ENCODE results near the gene ICAM2. TPM values are rescaled to one million over a fixed set of nuclear protein-coding genes. Genes with fewer than 3 reads are reported as not detected.

The ICAM2 gene
- total and polyA plus RNA-seq, 2 experiments from 2014 or later, result 0.97 to 1.3 TPM

GRCh38 chr17:63986821-63987220 lies 33.6 kb downstream of the ICAM2 start:
- H3K9ac ChIP-seq, result no peak overlapping the region
- H3K9me3 ChIP-seq (ENCODE audit: low read depth), result no peaks in the 10 kb centered on the region
- peaks cover 13% of the 10 kb centered on the region for H3K4me1 ChIP-seq (ENCODE audit: insufficient read depth)
- H3K27ac ChIP-seq, result no peak overlapping the region
- H3F3A ChIP-seq (ENCODE audit: insufficient read depth), result no peaks in the 10 kb centered on the region
- H3K9me2 ChIP-seq (ENCODE audit: insufficient read depth), result no peaks in the 10 kb centered on the region
- H3K79me2 ChIP-seq (ENCODE audit: insufficient read depth), result no peaks in the 10 kb centered on the region
- no peak for DNase-seq
- TF ChIP-seq EZH2phosphoT487 (IDR thresholded peaks at IDR 0.05; ENCODE audit: insufficient read depth, low read depth) (no peak), EZH2 (IDR thresholded peaks at IDR 0.05; ENCODE audit: insufficient read depth, poor library complexity, severe bottlenecking) (no peak)
- no peak overlapping the region for H3K4me2 ChIP-seq (ENCODE audit: unreplicated experiment)
- in situ Hi-C loops (cut with MboI), result no loop called here
- no peaks in the 10 kb centered on the region for H4K20me1 ChIP-seq (ENCODE audit: insufficient read depth)
- H3K4me3 ChIP-seq, result no peak overlapping the region
- no peaks in the 10 kb centered on the region for H3K36me3 ChIP-seq (ENCODE audit: low read depth)
- WGBS, 2 experiments (ENCODE audit: low coverage in 1 of 2, low lambda C conversion rate in 2 of 2, missing lambda C conversion rate in 2 of 2), result 71 to 84% methylated on average over 3 of the region's 3 CpGs
- peaks cover 8% of the 10 kb centered on the region; the same call in 1 of the 2 replicates for H3K27me3 ChIP-seq (replicated peaks; ENCODE audit: insufficient read depth)
- H2AFZ ChIP-seq, result no peak overlapping the region

- no peak for TF ChIP-seq EZH2 (IDR thresholded peaks at IDR 0.05; ENCODE audit: insufficient read depth, poor library complexity, severe bottlenecking)
- no peaks in the 10 kb centered on the region for H3K9me3 ChIP-seq (ENCODE audit: low read depth)
- H3K9me2 ChIP-seq (ENCODE audit: insufficient read depth), result no peaks in the 10 kb centered on the region
- H3K4me3 ChIP-seq, result no peak overlapping the region
- 84 to 90% methylated on average over 13 of the region's 13 CpGs for WGBS, 2 experiments (ENCODE audit: low coverage in 1 of 2, low lambda C conversion rate in 2 of 2, missing lambda C conversion rate in 2 of 2)
- no peak overlapping the region for H3K9ac ChIP-seq
- in situ Hi-C loops (cut with MboI), result no loop called here
- peaks cover 16% of the 10 kb centered on the region for H3K4me1 ChIP-seq (ENCODE audit: insufficient read depth)
- H4K20me1 ChIP-seq (ENCODE audit: insufficient read depth), result no peaks in the 10 kb centered on the region
- H3K79me2 ChIP-seq (ENCODE audit: insufficient read depth), result no peaks in the 10 kb centered on the region
- no peaks in the 10 kb centered on the region for H3K27me3 ChIP-seq (replicated peaks; ENCODE audit: insufficient read depth)
- no peaks in the 10 kb centered on the region for H3F3A ChIP-seq (ENCODE audit: insufficient read depth)
- DNase-seq, result no peak
- no peak overlapping the region for H2AFZ ChIP-seq
- no peak overlapping the region for H3K27ac ChIP-seq
- no peaks in the 10 kb centered on the region for H3K36me3 ChIP-seq (ENCODE audit: low read depth)
- no peak overlapping the region for H3K4me2 ChIP-seq (ENCODE audit: unreplicated experiment)
Observed at GRCh38 chr17:63985387-63986140, 34.9 kb downstream of the ICAM2 start.

GRCh38 chr17:63984651-63985386 lies 35.6 kb downstream of the ICAM2 start:
- DNase-seq, result peak; percentile 91
- Histone ChIP-seq H3F3A (ENCODE audit: insufficient read depth) (no peaks in the 10 kb centered on the region), H3K4me2 (ENCODE audit: unreplicated experiment) (no peak overlapping the region), H3K9me2 (ENCODE audit: insufficient read depth) (no peaks in the 10 kb centered on the region), H3K36me3 (ENCODE audit: low read depth) (no peaks in the 10 kb centered on the region), H3K79me2 (ENCODE audit: insufficient read depth) (no peaks in the 10 kb centered on the region), H3K4me3 (no peak overlapping the region), H3K9ac (no peak overlapping the region), H3K27ac (no peak overlapping the region), H3K4me1 (ENCODE audit: insufficient read depth) (peaks cover 22% of the 10 kb centered on the region), H3K9me3 (ENCODE audit: low read depth) (no peaks in the 10 kb centered on the region), H3K27me3 (replicated peaks; ENCODE audit: insufficient read depth) (no peaks in the 10 kb centered on the region), H4K20me1 (ENCODE audit: insufficient read depth) (no peaks in the 10 kb centered on the region), H2AFZ (0 out of 2 replicates have a peak overlapping the region, but pooled peaks have one; percentile 34)
- TF ChIP-seq EZH2 (IDR thresholded peaks at IDR 0.05; ENCODE audit: insufficient read depth, poor library complexity, severe bottlenecking) (no peak), EZH2phosphoT487 (IDR thresholded peaks at IDR 0.05; ENCODE audit: insufficient read depth, low read depth) (no peak)
- WGBS, 2 experiments (ENCODE audit: low coverage in 1 of 2, low lambda C conversion rate in 2 of 2, missing lambda C conversion rate in 2 of 2), result 25% methylated on average over 16 of the region's 16 CpGs
- in situ Hi-C loops (cut with MboI), result no loop called here

GRCh38 chr17:63984236-63984635 lies 36.2 kb downstream of the ICAM2 start:
- Histone ChIP-seq H3K4me2 (ENCODE audit: unreplicated experiment) (no peak overlapping the region), H3K9ac (no peak overlapping the region), H3K4me3 (no peak overlapping the region), H3K27me3 (replicated peaks; ENCODE audit: insufficient read depth) (no peaks in the 10 kb centered on the region), H3F3A (ENCODE audit: insufficient read depth) (no peaks in the 10 kb centered on the region), H3K9me3 (ENCODE audit: low read depth) (no peaks in the 10 kb centered on the region), H3K79me2 (ENCODE audit: insufficient read depth) (no peaks in the 10 kb centered on the region), H3K4me1 (ENCODE audit: insufficient read depth) (peaks cover 22% of the 10 kb centered on the region), H3K9me2 (ENCODE audit: insufficient read depth) (no peaks in the 10 kb centered on the region), H4K20me1 (ENCODE audit: insufficient read depth) (no peaks in the 10 kb centered on the region), H2AFZ (0 out of 2 replicates have a peak overlapping the region, but pooled peaks have one; percentile 34), H3K27ac (no peak overlapping the region), H3K36me3 (ENCODE audit: low read depth) (no peaks in the 10 kb centered on the region)
- TF ChIP-seq EZH2 (IDR thresholded peaks at IDR 0.05; ENCODE audit: insufficient read depth, poor library complexity, severe bottlenecking) (no peak), EZH2phosphoT487 (IDR thresholded peaks at IDR 0.05; ENCODE audit: insufficient read depth, low read depth) (no peak)
- in situ Hi-C loops (cut with MboI), result no loop called here
- WGBS, 2 experiments (ENCODE audit: low coverage in 1 of 2, low lambda C conversion rate in 2 of 2, missing lambda C conversion rate in 2 of 2), result 33 to 37% methylated on average over 5 of the region's 5 CpGs
- DNase-seq, result peak; percentile 62
